ENCODE data around the gene TRMT10B. TPM values are rescaled to one million over a fixed set of nuclear protein-coding genes. Genes with fewer than 3 reads are reported as not detected.

The TRMT10B gene
- total RNA-seq, 6 donors from 2014 or later, result 3.8 to 18.9 (median 8.3) TPM

- Histone ChIP-seq H3K27me3 (no peaks in the 10 kb centered on the region), H3K27ac (peak within 1 kb of the TSS; percentile 84 to 90 (median 86)), H3K4me3 (peak within 1 kb of the TSS; percentile 90 to 98 (median 94)), H3K36me3 (peaks cover 15 to 36% (median 25%) of the 10 kb centered on the region in 4 donors), H3K9me3 (no peaks in the 10 kb centered on the region), H3K4me1 (peaks cover 12 to 35% (median 18%) of the 10 kb centered on the region in 4 donors)
- TF ChIP-seq EP300 (IDR thresholded peaks at IDR 0.05) (peak in 1 of 4 donors; percentile 39), POLR2A (IDR thresholded peaks at IDR 0.05) (peak in 2 of 4 donors; percentile 53 to 87), POLR2AphosphoS5 (IDR thresholded peaks at IDR 0.05) (peak; percentile 91 to 93)
- TF ChIP-seq, protein P1, sequence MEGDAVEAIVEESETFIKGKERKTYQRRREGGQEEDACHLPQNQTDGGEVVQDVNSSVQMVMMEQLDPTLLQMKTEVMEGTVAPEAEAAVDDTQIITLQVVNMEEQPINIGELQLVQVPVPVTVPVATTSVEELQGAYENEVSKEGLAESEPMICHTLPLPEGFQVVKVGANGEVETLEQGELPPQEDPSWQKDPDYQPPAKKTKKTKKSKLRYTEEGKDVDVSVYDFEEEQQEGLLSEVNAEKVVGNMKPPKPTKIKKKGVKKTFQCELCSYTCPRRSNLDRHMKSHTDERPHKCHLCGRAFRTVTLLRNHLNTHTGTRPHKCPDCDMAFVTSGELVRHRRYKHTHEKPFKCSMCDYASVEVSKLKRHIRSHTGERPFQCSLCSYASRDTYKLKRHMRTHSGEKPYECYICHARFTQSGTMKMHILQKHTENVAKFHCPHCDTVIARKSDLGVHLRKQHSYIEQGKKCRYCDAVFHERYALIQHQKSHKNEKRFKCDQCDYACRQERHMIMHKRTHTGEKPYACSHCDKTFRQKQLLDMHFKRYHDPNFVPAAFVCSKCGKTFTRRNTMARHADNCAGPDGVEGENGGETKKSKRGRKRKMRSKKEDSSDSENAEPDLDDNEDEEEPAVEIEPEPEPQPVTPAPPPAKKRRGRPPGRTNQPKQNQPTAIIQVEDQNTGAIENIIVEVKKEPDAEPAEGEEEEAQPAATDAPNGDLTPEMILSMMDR (IDR thresholded peaks at IDR 0.05), result peak in 3 of 6 experiments; percentile 12 to 59 (median 26)
- WGBS, 2 donors, result 0% methylated on average over 30 to 47 of the region's 73 CpGs
- ATAC-seq (ENCODE audit: low FRiP score in 2 of 2) (peak; percentile 93 to 98), DNase-seq (peak; percentile 92 to 93)
Measured at GRCh38 chr9:37784616-37785483, 31.2 kb downstream of the TRMT10B start, which contains the start of gene EXOSC3. Gene EXOSC3 (minus strand): TSS chr9:37785064. CDS start chr9:37785044, 20 bp downstream.

DNA sequence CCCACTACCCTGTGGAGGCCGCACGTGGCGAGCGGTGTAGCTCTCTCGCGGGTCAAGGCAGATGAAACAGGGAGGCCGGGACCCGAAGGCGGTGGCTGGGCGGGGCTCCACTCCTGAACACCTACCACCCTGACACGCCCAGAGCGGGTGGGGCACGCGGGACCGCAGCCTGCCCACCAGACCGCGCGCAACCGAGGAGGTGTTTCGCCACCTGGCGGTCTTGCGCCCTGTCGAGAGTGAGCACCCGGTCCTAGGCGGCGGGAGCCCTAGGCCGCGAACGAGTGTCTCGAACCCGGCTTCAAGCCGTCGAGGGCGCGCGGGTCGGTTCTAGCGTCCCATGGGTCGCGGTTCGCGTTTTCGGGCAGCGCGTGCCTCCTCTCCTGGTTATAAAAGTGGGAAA, 33.5 kb downstream of the TRMT10B start:
- Histone ChIP-seq H3K27me3 (no peaks in the 10 kb centered on the region), H3K4me1 (peaks cover 12 to 30% (median 18%) of the 10 kb centered on the region in 4 donors), H3K4me3 (no peak overlapping the region), H3K9me3 (no peaks in the 10 kb centered on the region), H3K27ac (peak overlapping the region in 1 of 4 donors; percentile 7), H3K36me3 (peaks cover 6 to 14% (median 7%) of the 10 kb centered on the region in 4 donors)
- WGBS, 2 donors, result 56 to 63% methylated on average over 17 to 19 of the region's 45 CpGs
- no peak for TF ChIP-seq EP300 (IDR thresholded peaks at IDR 0.05)
- TF ChIP-seq POLR2A (IDR thresholded peaks at IDR 0.05), result no peak
- no peak for TF ChIP-seq POLR2AphosphoS5 (IDR thresholded peaks at IDR 0.05)
- TF ChIP-seq, protein P1 (IDR thresholded peaks at IDR 0.05), result no peak
- ATAC-seq (ENCODE audit: low FRiP score in 2 of 2) (peak in 1 of 2 donors; percentile 13), DNase-seq (peak in 1 of 2 donors; percentile 75)

DNA sequence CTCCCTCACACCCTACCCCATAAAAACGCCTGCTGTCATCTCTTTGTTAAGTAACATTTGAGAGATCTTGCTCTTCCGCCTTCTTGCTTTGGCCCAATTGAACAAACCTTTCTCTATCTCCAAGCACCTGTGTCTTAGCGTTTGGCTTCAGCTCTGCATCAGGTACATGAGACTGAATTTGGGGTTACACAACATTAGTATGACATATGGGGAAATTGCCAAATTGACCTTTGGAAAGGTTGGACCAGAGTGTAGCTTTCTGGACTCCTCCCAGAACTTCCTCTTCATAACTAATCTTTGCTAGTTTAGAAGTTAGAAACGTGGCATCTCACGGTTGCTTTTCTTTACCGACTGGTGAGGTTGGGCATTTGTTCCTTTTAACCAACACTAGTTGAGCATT, 34.7 kb downstream of the TRMT10B start:
- no peak for ATAC-seq (ENCODE audit: low FRiP score in 2 of 2)
- H3K27me3 ChIP-seq, result no peaks in the 10 kb centered on the region
- H3K27ac ChIP-seq, result peak overlapping the region in 2 of 4 donors; percentile 37 to 58
- TF ChIP-seq, protein P1 (IDR thresholded peaks at IDR 0.05), result no peak
- no peak for TF ChIP-seq POLR2A (IDR thresholded peaks at IDR 0.05)
- no peak for TF ChIP-seq POLR2AphosphoS5 (IDR thresholded peaks at IDR 0.05)
- TF ChIP-seq EP300 (IDR thresholded peaks at IDR 0.05), result no peak
- peaks cover 12 to 19% (median 17%) of the 10 kb centered on the region in 4 donors for H3K4me1 ChIP-seq
- peaks cover 0 to 3% (median under 1%) of the 10 kb centered on the region in 4 donors for H3K36me3 ChIP-seq
- H3K4me3 ChIP-seq, result no peak overlapping the region
- 57 to 67% methylated on average over 6 of the region's 6 CpGs for WGBS, 2 donors
- DNase-seq, result no peak
- H3K9me3 ChIP-seq, result no peaks in the 10 kb centered on the region

DNA sequence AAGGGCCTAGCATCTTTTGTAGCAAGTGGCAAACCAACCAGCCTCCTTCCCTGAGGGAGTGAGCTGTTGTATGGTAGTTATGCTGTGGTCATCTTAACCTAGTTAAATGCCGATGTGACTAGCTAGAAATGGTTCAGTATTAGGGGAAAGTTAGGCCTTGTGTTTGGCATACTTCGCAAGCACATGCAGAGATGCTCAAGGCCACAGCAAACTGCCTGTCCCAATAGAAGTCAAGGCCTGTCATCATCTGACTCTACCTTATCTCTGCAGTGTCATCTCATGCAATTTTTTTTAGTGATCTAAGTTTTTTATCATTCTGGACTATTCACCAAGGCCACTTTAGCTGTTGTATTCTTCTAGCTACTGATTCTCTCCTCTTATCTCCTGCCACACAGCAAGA, 36.5 kb downstream of the TRMT10B start:
- ATAC-seq (ENCODE audit: low FRiP score in 2 of 2) (no peak), DNase-seq (no peak)
- Histone ChIP-seq H3K4me3 (no peak overlapping the region), H3K36me3 (no peaks in the 10 kb centered on the region), H3K9me3 (no peaks in the 10 kb centered on the region), H3K4me1 (peaks cover 3 to 7% (median 5%) of the 10 kb centered on the region in 4 donors), H3K27ac (no peak overlapping the region), H3K27me3 (no peaks in the 10 kb centered on the region)
- WGBS, 2 donors, result 96 to 100% methylated on average over 2 of the region's 2 CpGs
- no peak for TF ChIP-seq POLR2AphosphoS5 (IDR thresholded peaks at IDR 0.05)
- no peak for TF ChIP-seq EP300 (IDR thresholded peaks at IDR 0.05)
- TF ChIP-seq, protein P1 (IDR thresholded peaks at IDR 0.05), result no peak
- no peak for TF ChIP-seq POLR2A (IDR thresholded peaks at IDR 0.05)
